H9 (cell line): ENCODE data around the gene LINC00305. TPM values are rescaled to one million over a fixed set of nuclear protein-coding genes. Genes with fewer than 3 reads are reported as not detected.

Source experiments
- DNase-seq: peaks from one replicate; pipeline ENCODE4 v3.0.0-alpha.2; 2017
- H2AFZ ChIP-seq: one replicate; pipeline ENCODE4 v1.6.1; 2013; ENCODE audit warnings: mild to moderate bottlenecking, low read length, control low read depth, moderate library complexity
- H2AK5ac ChIP-seq: 2 replicates; pipeline ENCODE4 v1.6.1; 2013; ENCODE audit warnings: low read length, control low read depth, mixed read lengths; ENCODE audit not compliant: insufficient read length
- H2BK120ac ChIP-seq: one replicate; pipeline ENCODE4 v1.6.1; 2013; ENCODE audit warnings: low read depth, mild to moderate bottlenecking, low read length, control low read depth, inconsistent platforms; ENCODE audit not compliant: poor library complexity, severe bottlenecking
- H2BK12ac ChIP-seq: 2 replicates; pipeline ENCODE4 v1.6.1; 2013; ENCODE audit warnings: low read length, control low read depth, mixed read lengths, low read depth; ENCODE audit not compliant: insufficient read length
- H2BK15ac ChIP-seq: 2 replicates; pipeline ENCODE4 v1.6.1; 2013; ENCODE audit warnings: low read depth, low read length, control low read depth
- H2BK20ac ChIP-seq: one replicate; pipeline ENCODE4 v1.6.1; 2013; ENCODE audit warnings: low read depth, mild to moderate bottlenecking, low read length, control low read depth, inconsistent platforms; ENCODE audit not compliant: poor library complexity, severe bottlenecking
- H2BK5ac ChIP-seq: 2 replicates; pipeline ENCODE4 v1.6.1; 2013; ENCODE audit warnings: low read length, control low read depth, mixed read lengths; ENCODE audit not compliant: insufficient read length
- H3K14ac ChIP-seq: 2 replicates; pipeline ENCODE4 v1.6.1; 2013; ENCODE audit warnings: low read length, control low read depth; ENCODE audit not compliant: insufficient read depth
- H3K18ac ChIP-seq: 2 replicates; pipeline ENCODE4 v1.6.1; 2013; ENCODE audit warnings: low read depth, mild to moderate bottlenecking, mixed read lengths, low read length, control low read depth; ENCODE audit not compliant: insufficient read length
- H3K23ac ChIP-seq: 2 replicates; pipeline ENCODE4 v1.6.1; 2013; ENCODE audit warnings: low read length, control low read depth, mixed read lengths, low read depth; ENCODE audit not compliant: insufficient read length
- H3K23me2 ChIP-seq: 2 replicates; pipeline ENCODE4 v1.6.1; 2013; ENCODE audit warnings: low read depth, mild to moderate bottlenecking, mixed read lengths, low read length, control low read depth; ENCODE audit not compliant: insufficient read length, poor library complexity, severe bottlenecking
- H3K27ac ChIP-seq: 2 replicates; pipeline ENCODE4 v1.5.1; 2013; ENCODE audit warnings: low read length, control low read depth, mixed read lengths, low read depth; ENCODE audit not compliant: insufficient read length
- H3K27me3 ChIP-seq: 2 replicates; pipeline ENCODE4 v1.6.1; 2013; ENCODE audit warnings: low read length, control low read depth, inconsistent platforms; ENCODE audit not compliant: insufficient read depth
- H3K4ac ChIP-seq: 2 replicates; pipeline ENCODE4 v1.6.1; 2013; ENCODE audit warnings: low read depth, mild to moderate bottlenecking, control low read depth, inconsistent platforms, low read length, moderate library complexity
- H3K4me1 ChIP-seq: 2 replicates; pipeline ENCODE4 v1.6.1; 2013; ENCODE audit warnings: low read length, control low read depth, inconsistent platforms; ENCODE audit not compliant: insufficient read depth
- H3K4me2 ChIP-seq: 2 replicates; pipeline ENCODE4 v1.6.1; 2013; ENCODE audit warnings: low read length, control low read depth, mixed read lengths; ENCODE audit not compliant: insufficient read length, insufficient read depth
- H3K56ac ChIP-seq: 2 replicates; pipeline ENCODE4 v1.6.1; 2013; ENCODE audit warnings: low read depth, mild to moderate bottlenecking, mixed read lengths, low read length, control low read depth; ENCODE audit not compliant: insufficient read length
- H3K79me1 ChIP-seq: 2 replicates; pipeline ENCODE4 v1.6.1; 2013; ENCODE audit warnings: low read depth, mild to moderate bottlenecking, moderate library complexity, low read length, control low read depth, inconsistent platforms; ENCODE audit not compliant: insufficient read depth, poor library complexity, severe bottlenecking
- H3K79me2 ChIP-seq: 2 replicates; pipeline ENCODE4 v1.6.1; 2013; ENCODE audit warnings: low read length, control low read depth, inconsistent platforms; ENCODE audit not compliant: insufficient read depth
- H3K9ac ChIP-seq: 2 replicates; pipeline ENCODE4 v1.6.1; 2013; ENCODE audit warnings: low read length, control low read depth, mixed read lengths; ENCODE audit not compliant: insufficient read length; ENCODE audit errors: extremely low read depth
- H3K9me3 ChIP-seq: one replicate; pipeline ENCODE4 v1.6.1; 2013; ENCODE audit warnings: low read depth, low read length, inconsistent platforms; ENCODE audit not compliant: control insufficient read depth
- H3T11ph ChIP-seq: one replicate; pipeline ENCODE4 v1.6.1; 2013; ENCODE audit warnings: mild to moderate bottlenecking, low read length, control low read depth, inconsistent platforms
- H4K20me1 ChIP-seq: one replicate; pipeline ENCODE4 v1.6.1; 2013; ENCODE audit not compliant: control insufficient read depth, insufficient read length, insufficient read depth
- H4K5ac ChIP-seq: 2 replicates; pipeline ENCODE4 v1.6.1; 2013; ENCODE audit warnings: low read depth, mild to moderate bottlenecking, mixed read lengths, low read length, control low read depth; ENCODE audit not compliant: insufficient read length
- H4K8ac ChIP-seq: replicated peaks from 2 replicates; pipeline ENCODE4 v1.6.1; 2013; ENCODE audit warnings: low read length, control low read depth, mixed read lengths, low read depth; ENCODE audit not compliant: insufficient read length
- H4K91ac ChIP-seq: 2 replicates; pipeline ENCODE4 v1.6.1; 2013; ENCODE audit warnings: low read depth, mild to moderate bottlenecking, moderate library complexity, mixed read lengths, low read length, control low read depth; ENCODE audit not compliant: insufficient read length
- H3K27ac Mint-ChIP-seq, 3 experiments: 2 replicates in 2 of 3; 3 replicates in 1 of 3; pipeline ENCODE4 v1.8.0; 2020 to 2021; ENCODE audit warnings: mixed read lengths in 3 of 3, mild to moderate bottlenecking in 1 of 3, moderate library complexity in 1 of 3
- H3K27me3 Mint-ChIP-seq: 2 replicates; pipeline ENCODE4 v1.8.0; 2021; ENCODE audit warnings: low read depth, mild to moderate bottlenecking, moderate library complexity, mixed read lengths
- H3K36me3 Mint-ChIP-seq, 3 experiments: 2 replicates in 2 of 3; 3 replicates in 1 of 3; pipeline ENCODE4 v1.8.0; 2020 to 2021; ENCODE audit warnings: low read depth in 3 of 3, mixed read lengths in 3 of 3; ENCODE audit not compliant: insufficient read depth in 1 of 3
- H3K4me1 Mint-ChIP-seq, 2 experiments: 2 replicates each; pipeline ENCODE4 v1.8.0; 2020; ENCODE audit warnings: mixed read lengths in 2 of 2
- H3K4me3 Mint-ChIP-seq, 2 experiments: 2 replicates in 1 of 2; 3 replicates in 1 of 2; pipeline ENCODE4 v1.8.0; 2020 to 2021; ENCODE audit warnings: mild to moderate bottlenecking in 2 of 2, mixed read lengths in 2 of 2, moderate library complexity in 1 of 2
- H3K9me3 Mint-ChIP-seq, 2 experiments: 2 replicates in 1 of 2; 3 replicates in 1 of 2; pipeline ENCODE4 v1.8.0; 2020; ENCODE audit warnings: mild to moderate bottlenecking in 2 of 2, mixed read lengths in 2 of 2, moderate library complexity in 1 of 2
- CTCF ChIP-seq: fragments of 200-600 bp; sonication (generic); conservative IDR thresholded peaks from 3 replicates; pipeline ENCODE4 v1.8.0; 2021; ENCODE audit warnings: antibody characterized with exemption, mild to moderate bottlenecking
- total RNA-seq: library from RNA; stranded (reverse); gene quantifications from 2 replicates; pipeline ENCODE4 v1.2.1, GENCODE V29; 2021

LINC00305 gene
- total RNA-seq, 1 experiment from 2014 or later, result not detected

- Histone ChIP-seq H3K9me3 (no peaks in the 10 kb centered on the region), H2BK12ac (no peak overlapping the region), H3K9ac (no peak overlapping the region), H2BK5ac (no peak overlapping the region), H4K91ac (no peak overlapping the region), H3K56ac (no peak overlapping the region), H3K18ac (no peak overlapping the region), H3K4ac (no peak overlapping the region), H3K4me2 (no peak overlapping the region), H2BK15ac (no peak overlapping the region), H2BK120ac (no peak overlapping the region), H3K4me1 (peaks cover 8% of the 10 kb centered on the region; the same call in 1 of the 2 replicates), H4K20me1 (no peaks in the 10 kb centered on the region), H3K27me3 (no peaks in the 10 kb centered on the region), H2AFZ (no peak overlapping the region), H3K14ac (no peak overlapping the region), H2AK5ac (no peak overlapping the region), H2BK20ac (no peak overlapping the region), H3K23me2 (no peaks in the 10 kb centered on the region), H3K79me1 (no peaks in the 10 kb centered on the region), H3T11ph (no peak overlapping the region), H4K8ac (no peak overlapping the region), H3K79me2 (no peaks in the 10 kb centered on the region), H3K27ac (no peak overlapping the region), H3K23ac (no peak overlapping the region), H4K5ac (no peak overlapping the region)
- H3K36me3 Mint-ChIP-seq, result peaks cover under 1 to 2% (median under 1%) of the 10 kb centered on the region in 3 experiments; a peak in 4 of 7 replicates
- no peaks in the 10 kb centered on the region; the same call in 1 of the 2 replicates for H3K27me3 Mint-ChIP-seq
- no peak for TF ChIP-seq CTCF
- no peak for DNase-seq
- no peak overlapping the region for H3K27ac Mint-ChIP-seq
- H3K4me3 Mint-ChIP-seq, result no peak overlapping the region
- H3K4me1 Mint-ChIP-seq, result peaks cover 19 to 21% of the 10 kb centered on the region in 2 experiments
- peaks cover under 1% of the 10 kb centered on the region in 2 experiments; a peak in 3 of 5 replicates for H3K9me3 Mint-ChIP-seq
Observed at GRCh38 chr18:64082513-64082912, 66.4 kb downstream of the LINC00305 start.
